Measurements from ENCODE around the gene UAP1L1.
"Not testable (repeated sequence)": the region's sequence is repeated elsewhere in the genome, so short reads cannot be mapped to it uniquely, and the experiment has no call there.

DNA sequence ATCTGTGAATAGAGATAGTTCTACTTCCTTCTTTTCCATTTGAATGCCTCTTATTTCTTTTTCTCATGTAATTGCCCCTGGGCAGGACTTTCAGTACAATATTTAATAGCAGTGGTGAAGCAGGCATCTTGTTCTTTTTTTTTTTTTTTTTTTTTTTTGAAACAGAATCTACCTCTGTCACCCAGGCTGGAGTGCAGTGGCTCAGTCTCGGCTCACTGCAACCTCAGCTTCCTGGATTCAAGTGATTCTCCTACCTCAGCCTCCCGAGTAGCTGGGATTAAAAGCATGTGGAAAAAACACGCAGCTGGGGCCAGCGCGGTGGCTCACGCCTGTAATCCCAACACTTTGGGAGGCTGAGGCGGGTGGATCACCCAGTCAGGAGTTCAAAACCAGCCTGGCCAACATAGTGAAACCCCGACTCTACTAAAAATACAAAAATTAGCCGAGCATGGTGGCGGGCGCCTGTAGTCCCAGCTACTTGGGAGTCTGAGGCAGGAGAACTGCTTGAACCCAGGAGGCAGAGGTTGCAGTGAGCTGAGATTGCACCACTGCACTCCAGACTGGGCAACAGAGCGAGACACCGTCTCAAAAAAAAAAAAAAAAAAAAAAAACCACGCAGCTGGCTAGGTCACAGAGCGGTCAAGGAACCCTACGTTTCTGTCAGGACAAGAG is 45.6 kb downstream of the UAP1L1 start:
- not testable (repeated sequence) for TF ChIP-seq POLR2A (IDR thresholded peaks at IDR 0.05)
- TF ChIP-seq, protein P1, sequence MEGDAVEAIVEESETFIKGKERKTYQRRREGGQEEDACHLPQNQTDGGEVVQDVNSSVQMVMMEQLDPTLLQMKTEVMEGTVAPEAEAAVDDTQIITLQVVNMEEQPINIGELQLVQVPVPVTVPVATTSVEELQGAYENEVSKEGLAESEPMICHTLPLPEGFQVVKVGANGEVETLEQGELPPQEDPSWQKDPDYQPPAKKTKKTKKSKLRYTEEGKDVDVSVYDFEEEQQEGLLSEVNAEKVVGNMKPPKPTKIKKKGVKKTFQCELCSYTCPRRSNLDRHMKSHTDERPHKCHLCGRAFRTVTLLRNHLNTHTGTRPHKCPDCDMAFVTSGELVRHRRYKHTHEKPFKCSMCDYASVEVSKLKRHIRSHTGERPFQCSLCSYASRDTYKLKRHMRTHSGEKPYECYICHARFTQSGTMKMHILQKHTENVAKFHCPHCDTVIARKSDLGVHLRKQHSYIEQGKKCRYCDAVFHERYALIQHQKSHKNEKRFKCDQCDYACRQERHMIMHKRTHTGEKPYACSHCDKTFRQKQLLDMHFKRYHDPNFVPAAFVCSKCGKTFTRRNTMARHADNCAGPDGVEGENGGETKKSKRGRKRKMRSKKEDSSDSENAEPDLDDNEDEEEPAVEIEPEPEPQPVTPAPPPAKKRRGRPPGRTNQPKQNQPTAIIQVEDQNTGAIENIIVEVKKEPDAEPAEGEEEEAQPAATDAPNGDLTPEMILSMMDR (IDR thresholded peaks at IDR 0.05), result not testable (repeated sequence)

Measured in testis (tissue), 2 donors.